Neural crest cell (in vitro differentiated cells): ENCODE results near the gene GHITM. TPM values are rescaled to one million over a fixed set of nuclear protein-coding genes. Genes with fewer than 3 reads are reported as not detected.

Experiments
- DNase-seq: peaks from one replicate; pipeline ENCODE4 v3.0.0; 2021; ENCODE audit warnings: low read depth, mixed read lengths, low spot score
- H3K27ac Mint-ChIP-seq: one replicate; pipeline ENCODE4 v1.8.0; 2021; ENCODE audit warnings: mild to moderate bottlenecking, mixed read lengths; ENCODE audit not compliant: unreplicated experiment
- H3K27me3 Mint-ChIP-seq: 2 replicates; pipeline ENCODE4 v1.8.0; 2021; ENCODE audit warnings: low read depth, mild to moderate bottlenecking, mixed read lengths
- H3K36me3 Mint-ChIP-seq: 2 replicates; pipeline ENCODE4 v1.8.0; 2021; ENCODE audit warnings: low read depth, mild to moderate bottlenecking, mixed read lengths
- H3K4me1 Mint-ChIP-seq: 2 replicates; pipeline ENCODE4 v1.8.0; 2021; ENCODE audit warnings: mixed read lengths
- H3K4me3 Mint-ChIP-seq: one replicate; pipeline ENCODE4 v1.8.0; 2021; ENCODE audit warnings: mild to moderate bottlenecking, mixed read lengths
- H3K9me3 Mint-ChIP-seq: 2 replicates; pipeline ENCODE4 v1.8.0; 2021; ENCODE audit warnings: mixed read lengths
- total RNA-seq: library from RNA; stranded (reverse); gene quantifications from 2 replicates; pipeline ENCODE4 v1.2.1, GENCODE V29; 2021
- TF ChIP-seq, protein P1 (sequence below): fragments of 200-600 bp; sonication (generic); conservative IDR thresholded peaks from 2 replicates; pipeline ENCODE4 v1.5.0; 2021; ENCODE audit warnings: antibody characterized with exemption, mild to moderate bottlenecking

The GHITM gene
- total RNA-seq, 1 donor from 2014 or later: 105 TPM

DNA sequence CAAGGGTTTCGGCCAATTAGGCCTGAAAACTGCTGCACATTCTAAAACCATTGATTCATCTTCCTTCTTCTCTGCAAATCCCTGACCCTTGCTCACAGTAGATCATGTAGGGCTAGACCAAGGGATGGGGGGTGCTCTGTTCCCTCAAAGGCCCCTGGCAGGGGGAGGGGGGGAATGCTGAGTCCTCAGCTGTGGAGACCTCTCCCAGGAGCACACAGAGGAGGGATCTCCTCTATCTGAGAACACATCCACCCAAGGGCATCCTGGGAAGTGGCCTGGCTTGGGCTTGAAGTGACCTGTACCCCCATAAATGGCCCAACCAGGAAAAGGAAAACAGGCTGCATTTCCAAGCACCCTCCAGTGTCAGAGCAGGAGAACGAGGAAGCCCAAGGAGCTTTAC is 54.0 kb downstream of the GHITM start:
- no peak for DNase-seq
- Mint-ChIP-seq H3K27me3 (peaks cover 19% of the 10 kb centered on the region), H3K9me3 (no peaks in the 10 kb centered on the region), H3K4me1 (no peaks in the 10 kb centered on the region), H3K4me3 (no peak overlapping the region), H3K27ac (no peak overlapping the region), H3K36me3 (no peaks in the 10 kb centered on the region)
- TF ChIP-seq, protein P1, sequence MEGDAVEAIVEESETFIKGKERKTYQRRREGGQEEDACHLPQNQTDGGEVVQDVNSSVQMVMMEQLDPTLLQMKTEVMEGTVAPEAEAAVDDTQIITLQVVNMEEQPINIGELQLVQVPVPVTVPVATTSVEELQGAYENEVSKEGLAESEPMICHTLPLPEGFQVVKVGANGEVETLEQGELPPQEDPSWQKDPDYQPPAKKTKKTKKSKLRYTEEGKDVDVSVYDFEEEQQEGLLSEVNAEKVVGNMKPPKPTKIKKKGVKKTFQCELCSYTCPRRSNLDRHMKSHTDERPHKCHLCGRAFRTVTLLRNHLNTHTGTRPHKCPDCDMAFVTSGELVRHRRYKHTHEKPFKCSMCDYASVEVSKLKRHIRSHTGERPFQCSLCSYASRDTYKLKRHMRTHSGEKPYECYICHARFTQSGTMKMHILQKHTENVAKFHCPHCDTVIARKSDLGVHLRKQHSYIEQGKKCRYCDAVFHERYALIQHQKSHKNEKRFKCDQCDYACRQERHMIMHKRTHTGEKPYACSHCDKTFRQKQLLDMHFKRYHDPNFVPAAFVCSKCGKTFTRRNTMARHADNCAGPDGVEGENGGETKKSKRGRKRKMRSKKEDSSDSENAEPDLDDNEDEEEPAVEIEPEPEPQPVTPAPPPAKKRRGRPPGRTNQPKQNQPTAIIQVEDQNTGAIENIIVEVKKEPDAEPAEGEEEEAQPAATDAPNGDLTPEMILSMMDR: no peak

DNA sequence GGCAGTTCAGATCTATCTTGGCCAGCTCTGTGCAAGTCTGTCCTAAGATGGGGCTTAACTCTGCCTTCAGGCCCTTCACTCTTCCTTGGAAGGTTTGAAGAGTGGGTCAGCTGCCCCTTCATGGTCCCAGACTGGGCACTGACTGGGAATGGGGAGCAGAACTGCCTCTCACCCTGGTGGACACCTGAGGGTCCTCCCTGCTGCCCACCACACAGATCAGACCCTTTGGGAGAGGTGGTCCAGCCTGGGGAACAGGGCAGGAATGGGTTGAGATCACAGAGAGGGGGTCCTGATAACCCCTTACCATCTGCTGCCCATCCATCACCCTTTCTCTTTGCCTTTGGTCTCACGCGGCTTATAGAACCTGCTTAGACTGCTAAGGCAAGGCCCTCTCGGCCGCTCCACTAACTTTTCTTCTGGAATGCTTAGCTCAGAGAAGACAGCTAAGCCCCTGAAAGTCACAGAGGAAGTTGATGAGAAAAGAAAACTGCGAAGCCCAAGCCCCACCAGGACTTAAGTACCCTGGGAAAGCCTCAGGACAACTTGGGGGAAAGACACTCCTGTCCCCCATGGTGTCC is 54.6 kb downstream of the GHITM start:
- no peak for DNase-seq
- Mint-ChIP-seq H3K27ac (no peak overlapping the region), H3K4me1 (no peaks in the 10 kb centered on the region), H3K36me3 (no peaks in the 10 kb centered on the region), H3K27me3 (peaks cover 19% of the 10 kb centered on the region), H3K4me3 (peak overlapping the region; percentile 77), H3K9me3 (no peaks in the 10 kb centered on the region)
- TF ChIP-seq, protein P1: no peak

DNA sequence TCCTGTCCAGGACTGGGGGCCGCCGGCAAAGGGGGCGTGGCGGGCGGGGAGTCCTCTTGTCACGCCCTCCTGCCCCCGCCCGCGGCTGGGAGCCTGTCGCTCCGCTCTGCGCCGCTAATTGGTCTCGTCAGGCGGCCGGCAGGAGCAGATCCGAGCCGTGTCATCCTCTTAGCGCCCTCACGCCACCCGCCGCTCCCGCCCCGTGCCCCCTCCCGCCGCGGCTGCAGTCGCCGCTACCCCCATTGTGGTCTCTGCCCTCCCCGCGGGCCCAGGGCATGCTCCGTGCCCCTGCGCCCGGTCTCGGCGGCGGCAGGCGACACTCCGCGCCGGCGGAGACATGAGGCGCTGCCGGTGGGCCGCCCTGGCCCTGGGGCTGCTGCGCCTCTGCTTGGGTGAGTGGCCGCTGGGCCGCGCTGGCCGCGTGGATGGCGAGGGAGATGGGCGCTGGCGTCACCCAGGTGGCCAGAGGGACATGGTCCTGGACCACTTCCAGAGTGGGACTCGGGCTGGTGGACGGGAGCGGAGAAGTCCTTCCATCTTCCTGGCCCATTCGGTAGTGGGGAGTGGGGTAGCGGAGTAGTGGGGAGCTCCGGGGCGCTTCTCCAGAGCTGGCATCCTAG is 55.2 kb downstream of the GHITM start, which contains the start of gene CDHR1:
CDHR1 (plus strand) TSS at position 114 of the 620 bp plus-strand sequence; CDS start at position 338, 224 bp downstream.
- Mint-ChIP-seq H3K27ac (no peak within 1 kb of the TSS), H3K36me3 (no peaks in the 10 kb centered on the region), H3K4me3 (peak within 1 kb of the TSS; percentile 81), H3K4me1 (no peaks in the 10 kb centered on the region), H3K27me3 (peaks cover 19% of the 10 kb centered on the region), H3K9me3 (no peaks in the 10 kb centered on the region)
- DNase-seq: peak; percentile 26
- TF ChIP-seq, protein P1: no peak

DNA sequence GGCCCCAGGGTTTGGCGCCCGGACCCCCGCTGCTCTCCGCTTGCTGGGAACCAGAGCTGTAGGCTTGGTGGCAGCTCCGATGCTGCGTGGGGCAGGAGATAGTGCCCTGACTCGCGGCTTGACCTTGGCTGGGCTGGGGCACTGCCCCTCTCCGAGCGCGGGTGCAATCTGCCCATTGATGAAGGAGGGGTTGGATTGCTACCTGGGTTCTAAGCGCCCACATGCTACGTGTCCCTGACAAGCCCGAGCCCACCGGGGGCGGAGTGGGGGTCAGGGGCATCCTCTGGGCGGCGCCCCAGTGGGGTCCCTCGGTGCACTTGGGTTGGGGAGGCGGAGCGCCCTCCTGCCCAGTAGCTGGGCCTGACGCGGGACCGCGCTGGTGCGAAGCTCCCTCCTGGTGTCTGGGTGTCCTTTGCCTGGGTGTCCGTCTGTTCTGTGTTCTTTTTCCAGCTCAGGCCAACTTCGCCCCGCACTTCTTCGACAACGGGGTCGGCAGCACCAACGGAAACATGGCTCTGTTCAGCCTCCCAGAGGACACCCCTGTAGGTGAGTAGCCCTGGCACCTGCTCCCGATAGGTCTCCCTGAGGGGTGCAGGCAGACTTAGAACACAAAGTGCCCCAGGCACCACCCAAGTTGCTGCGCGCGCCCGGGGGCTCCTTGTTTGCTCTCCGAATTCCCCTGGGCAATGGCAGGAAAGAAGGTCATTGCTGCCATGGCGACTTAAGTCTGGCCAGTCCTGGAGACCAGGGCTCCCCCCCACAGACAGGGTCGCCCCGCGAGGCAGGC is 55.9 kb downstream of the GHITM start:
- no peak for DNase-seq
- peak overlapping the region; percentile 81 for H3K4me3 Mint-ChIP-seq
- H3K36me3 Mint-ChIP-seq: no peaks in the 10 kb centered on the region
- H3K27ac Mint-ChIP-seq: no peak overlapping the region
- TF ChIP-seq, protein P1: no peak
- H3K4me1 Mint-ChIP-seq: no peaks in the 10 kb centered on the region
- H3K9me3 Mint-ChIP-seq: no peaks in the 10 kb centered on the region
- H3K27me3 Mint-ChIP-seq: peaks cover 19% of the 10 kb centered on the region

DNA sequence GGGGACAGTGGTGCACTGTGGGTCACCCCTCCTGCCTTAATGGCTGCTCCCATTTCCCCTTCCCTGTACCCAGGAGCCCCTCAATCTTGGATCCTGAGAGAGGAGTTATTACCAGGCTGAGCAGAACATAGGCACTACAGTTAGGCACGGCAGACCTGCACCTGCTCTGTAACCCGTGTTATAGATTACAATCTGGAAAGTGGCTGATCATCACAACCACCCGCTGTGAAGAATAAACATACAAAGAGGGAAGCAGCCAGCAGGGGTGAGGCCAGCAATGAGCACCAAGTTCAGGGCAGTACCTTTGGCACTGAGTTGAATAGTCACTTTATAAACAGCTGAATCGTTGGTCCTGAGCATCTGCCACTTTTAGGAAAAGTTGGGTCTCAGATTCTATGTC is 56.8 kb downstream of the GHITM start:
- TF ChIP-seq, protein P1: no peak
- Mint-ChIP-seq H3K27ac (no peak overlapping the region), H3K4me3 (no peak overlapping the region), H3K27me3 (peaks cover 19% of the 10 kb centered on the region), H3K36me3 (no peaks in the 10 kb centered on the region), H3K9me3 (no peaks in the 10 kb centered on the region), H3K4me1 (no peaks in the 10 kb centered on the region)
- DNase-seq: no peak
